Measurements from ENCODE around the gene HOXA11. TPM values are rescaled to one million over a fixed set of nuclear protein-coding genes. Genes with fewer than 3 reads are reported as not detected.

The HOXA11 gene
- polyA plus RNA-seq, 1 experiment = 34.0 TPM

GRCh38 chr7:27132214-27132613, 52.8 kb downstream of the HOXA11 start:
- TF ChIP-seq CTCF (IDR thresholded peaks at IDR 0.05; ENCODE audit: insufficient read depth, low read depth, low read length) = no peak
- no peak for DNase-seq (ENCODE audit: low read depth)
- POLR2A ChIA-PET = no interaction called here
- Histone ChIP-seq H3K4me3 (ENCODE audit: low read depth, low read length) (no peak overlapping the region), H3K36me3 (ENCODE audit: control insufficient read depth, insufficient read depth, low read length) (no peaks in the 10 kb centered on the region), H3K27me3 (ENCODE audit: control insufficient read depth, insufficient read depth, low read length) (no peaks in the 10 kb centered on the region)
- CTCF ChIA-PET = interaction anchor here (0.6 to 2.2 kb wide), 8 partner anchors 9 to 465 kb away, joined by 3 to 10 read pairs (median 4); no protein-coding TSS in a partner anchor

- DNase-seq (ENCODE audit: low read depth) = no peak
- CTCF ChIA-PET = interaction anchor here (0.6 to 2.2 kb wide), 12 partner anchors 8 to 1599 kb away, joined by 3 to 15 read pairs (median 5); partner anchors contain the start of gene HOXA5
- TF ChIP-seq CTCF (IDR thresholded peaks at IDR 0.05; ENCODE audit: insufficient read depth, low read depth, low read length) = no peak
- Histone ChIP-seq H3K27me3 (ENCODE audit: control insufficient read depth, insufficient read depth, low read length) (no peaks in the 10 kb centered on the region), H3K36me3 (ENCODE audit: control insufficient read depth, insufficient read depth, low read length) (no peaks in the 10 kb centered on the region), H3K4me3 (ENCODE audit: low read depth, low read length) (peak overlapping the region; percentile 78)
- POLR2A ChIA-PET = no interaction called here
Measured at GRCh38 chr7:27131390-27131819, 53.6 kb downstream of the HOXA11 start.

Small RNA genes within 50 kb of the gene (small RNA-seq; reads per million reads assigned to genes)
- gene AC004080.5 (ENCODE audit: insufficient read length, low read depth, low replicate concordance) (not detected), gene RF02140 (ENCODE audit: insufficient read length, low read depth, low replicate concordance) (not detected), gene RF02141 (ENCODE audit: insufficient read length, low read depth, low replicate concordance) (not detected)

Other genes starting within 250 kb of the HOXA11 start
- gene HOXA1, start 89.2 kb downstream of the HOXA11 start, polyA plus RNA-seq (2011; rRNA removed) = 0.91 and 1.0 TPM in 2 replicates
- gene HOXA2, start 82.5 kb downstream of the HOXA11 start, polyA plus RNA-seq (2011; rRNA removed) = 0.09 and 0.13 TPM in 2 replicates
- 1.2 and 1.3 TPM in 2 replicates for gene HOXA4, start 54.5 kb downstream of the HOXA11 start, polyA plus RNA-seq (2011; rRNA removed)
- gene HOXA5, start 41.6 kb downstream of the HOXA11 start, polyA plus RNA-seq (2011; rRNA removed) = 1.2 and 1.7 TPM in 2 replicates
- 0.45 and 0.77 TPM in 2 replicates for gene HOXA6, start 37.5 kb downstream of the HOXA11 start, polyA plus RNA-seq (2011; rRNA removed)
- gene HOXA3, start 32.6 kb downstream of the HOXA11 start, polyA plus RNA-seq (2011; rRNA removed) = 0.09 and 0.15 TPM in 2 replicates
- 3.8 and 4.4 TPM in 2 replicates for gene HOXA7, start 28.6 kb downstream of the HOXA11 start, polyA plus RNA-seq (2011; rRNA removed)
- gene HOXA9, start 19.7 kb downstream of the HOXA11 start, polyA plus RNA-seq (2011; rRNA removed) = 12.6 and 15.0 TPM in 2 replicates
- gene HOXA10, start 10.9 kb downstream of the HOXA11 start, polyA plus RNA-seq (2011; rRNA removed) = 54.7 and 59.6 TPM in 2 replicates
- gene HOXA13, start 14.9 kb upstream of the HOXA11 start, polyA plus RNA-seq (2011; rRNA removed) = 4.6 and 9.2 TPM in 2 replicates
- gene EVX1, start 57.6 kb upstream of the HOXA11 start, polyA plus RNA-seq (2011; rRNA removed) = not detected in 2 replicates